Stomach smooth muscle (tissue), 2 donors: ENCODE results near the gene FAM3C.

ENCODE experiments used
- H3K27ac ChIP-seq: one replicate; pipeline ENCODE4 v1.7.0; 2013; ENCODE audit warnings: mild to moderate bottlenecking, low read length, inconsistent platforms
- H3K27me3 ChIP-seq, 2 donors: one replicate each; pipeline ENCODE4 v1.7.0; 2013; ENCODE audit warnings: low read length in 2 of 2; ENCODE audit not compliant: insufficient read depth in 2 of 2, control insufficient read depth in 1 of 2
- H3K36me3 ChIP-seq, 2 donors: one replicate each; pipeline ENCODE4 v1.7.0; 2013; ENCODE audit warnings: low read length in 2 of 2; ENCODE audit not compliant: control insufficient read depth in 2 of 2, insufficient read depth in 2 of 2
- H3K4me1 ChIP-seq: one replicate; pipeline ENCODE4 v1.7.0; 2013; ENCODE audit warnings: low read length; ENCODE audit not compliant: control insufficient read depth, insufficient read depth
- H3K4me3 ChIP-seq, 2 donors: one replicate each; pipeline ENCODE4 v1.7.0; 2013; ENCODE audit warnings: low read length in 2 of 2
- H3K9ac ChIP-seq, 2 donors: one replicate each; pipeline ENCODE4 v1.7.0; 2013; ENCODE audit warnings: low read length in 2 of 2, mild to moderate bottlenecking in 1 of 2
- H3K9me3 ChIP-seq, 2 donors: one replicate each; pipeline ENCODE4 v1.7.0; 2013; ENCODE audit warnings: low read length in 2 of 2; ENCODE audit not compliant: control insufficient read depth in 2 of 2
- donor health status: healthy.
- donor health status: Pancreatic carcinoma.

FAM3C gene

DNA sequence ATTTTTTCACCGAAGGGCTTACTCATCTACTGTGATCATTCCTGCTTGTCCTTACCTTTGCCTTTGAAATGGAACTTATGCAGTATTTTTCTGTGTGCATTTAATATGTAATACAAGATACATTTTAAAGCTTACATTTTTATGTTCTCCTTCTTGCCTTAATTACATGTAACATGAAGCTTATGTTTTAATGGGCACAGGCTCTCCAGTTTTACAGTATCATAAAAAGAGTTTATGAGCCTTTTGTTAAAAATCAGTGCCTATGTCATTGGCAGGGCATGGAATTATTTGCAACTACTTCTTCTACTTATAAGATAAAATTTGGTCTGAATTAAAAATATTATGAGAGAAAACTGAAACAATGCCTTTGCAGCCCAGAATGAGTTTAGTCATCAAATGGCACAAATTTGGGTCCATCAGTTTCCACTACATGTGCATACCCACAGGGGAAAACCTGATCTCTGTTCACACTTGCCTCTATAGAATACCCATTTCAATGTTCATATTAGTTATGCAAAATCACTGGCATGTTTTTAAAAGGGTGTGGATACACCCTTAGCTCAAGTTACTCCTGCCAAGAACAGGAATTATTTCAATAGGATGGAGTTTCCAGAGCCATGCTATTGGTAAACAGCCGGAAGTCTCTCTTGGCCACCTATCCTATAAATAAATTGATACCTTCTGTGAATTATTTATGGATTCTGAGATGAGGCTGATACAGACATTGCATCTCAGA, 95.3 kb downstream of the FAM3C start:
- no peak overlapping the region for H3K27ac ChIP-seq
- H3K4me1 ChIP-seq = no peaks in the 10 kb centered on the region
- no peaks in the 10 kb centered on the region for H3K27me3 ChIP-seq
- H3K9me3 ChIP-seq = no peaks in the 10 kb centered on the region
- H3K9ac ChIP-seq = no peak overlapping the region
- no peak overlapping the region for H3K4me3 ChIP-seq
- no peaks in the 10 kb centered on the region for H3K36me3 ChIP-seq
